NCI-H1105 treated with DMSO at 0.1 percent for 48 hours (cell line): ENCODE measurements around the gene PREX1.

Experiments used
- DNase-seq: peaks from one replicate; lab custom pipeline; 2025; lab: John Stamatoyannopoulos, UW

Gene PREX1

DNA sequence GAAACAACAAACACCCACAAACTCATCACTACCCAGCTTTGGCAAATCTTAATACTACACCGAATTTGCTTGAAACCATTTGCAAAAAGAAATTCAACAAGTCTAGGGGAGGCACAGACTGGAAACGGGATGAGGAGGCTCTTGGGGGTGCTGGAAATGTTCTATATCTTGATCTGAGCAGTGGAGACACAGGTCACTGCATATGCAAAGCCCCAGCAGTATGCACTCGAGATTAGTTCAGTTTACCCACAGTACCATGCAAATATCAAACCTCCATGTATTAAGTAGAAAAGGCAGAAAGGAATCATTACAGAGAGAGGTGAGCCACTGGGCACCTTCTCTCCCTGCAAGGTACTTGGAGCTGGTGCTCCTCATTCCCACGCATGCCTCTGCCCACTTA is 75.9 kb downstream of the PREX1 start:
- no peak for DNase-seq

DNA sequence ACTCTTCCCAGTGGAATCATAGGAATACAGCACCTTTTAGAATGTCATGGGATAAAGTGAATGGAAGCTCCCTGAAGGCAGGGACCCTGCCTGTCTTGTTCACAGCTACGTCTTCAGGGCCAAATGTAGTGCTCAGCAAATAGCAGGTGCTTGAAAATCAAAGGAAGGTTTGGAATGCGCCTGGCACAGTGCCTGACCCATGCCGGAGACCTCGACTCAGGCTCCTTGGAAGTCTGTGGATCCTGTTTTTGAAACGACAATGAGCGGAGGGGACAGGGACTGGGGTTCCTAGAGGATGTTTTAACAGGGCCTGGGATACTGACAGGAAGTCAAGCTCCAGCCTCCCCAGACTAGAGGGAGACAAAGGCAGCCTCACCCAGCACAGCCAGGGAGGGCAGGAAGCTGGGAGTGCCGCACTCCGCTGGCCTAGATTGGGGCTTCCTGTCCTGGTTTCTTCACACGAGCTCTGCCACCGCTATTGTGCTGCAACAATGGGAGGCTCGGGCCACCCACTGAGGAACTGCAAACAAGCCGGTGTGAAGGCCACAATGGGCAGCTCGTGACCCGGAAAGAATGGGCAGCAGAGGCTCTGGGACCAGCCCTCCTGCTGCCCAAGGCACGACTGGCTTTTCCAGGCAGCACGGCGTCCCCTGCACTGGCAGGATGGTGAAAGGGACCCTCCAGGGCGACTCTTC is 76.7 kb downstream of the PREX1 start:
- no peak for DNase-seq

- no peak for DNase-seq
These were observed 77.4 kb downstream of the PREX1 start for GRCh38 chr20:48750376-48750775.

GRCh38 chr20:48749437-48749836 is 78.4 kb downstream of the PREX1 start:
- no peak for DNase-seq

DNA sequence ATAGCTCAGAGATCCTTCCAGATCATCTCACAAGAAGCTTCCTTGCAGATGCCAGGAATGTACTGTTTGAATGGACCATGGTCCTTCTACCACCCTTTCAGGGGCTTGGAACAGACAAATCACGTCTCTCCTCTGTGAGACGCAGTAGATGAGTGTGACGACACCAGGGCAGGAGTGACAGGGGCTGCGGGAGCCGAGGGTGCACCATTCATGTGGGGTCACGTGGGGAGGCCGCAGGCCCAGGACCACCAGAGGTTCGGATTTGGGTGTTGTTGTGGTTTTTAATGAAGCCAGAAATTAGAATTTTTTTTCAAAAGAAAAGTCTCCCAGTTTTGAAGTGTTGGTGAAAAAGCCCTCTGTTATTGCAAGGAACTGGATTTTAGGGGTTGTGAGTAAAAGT is 79.2 kb downstream of the PREX1 start:
- DNase-seq: no peak

GRCh38 chr20:48747840-48748414 is 79.9 kb downstream of the PREX1 start:
- no peak for DNase-seq

DNA sequence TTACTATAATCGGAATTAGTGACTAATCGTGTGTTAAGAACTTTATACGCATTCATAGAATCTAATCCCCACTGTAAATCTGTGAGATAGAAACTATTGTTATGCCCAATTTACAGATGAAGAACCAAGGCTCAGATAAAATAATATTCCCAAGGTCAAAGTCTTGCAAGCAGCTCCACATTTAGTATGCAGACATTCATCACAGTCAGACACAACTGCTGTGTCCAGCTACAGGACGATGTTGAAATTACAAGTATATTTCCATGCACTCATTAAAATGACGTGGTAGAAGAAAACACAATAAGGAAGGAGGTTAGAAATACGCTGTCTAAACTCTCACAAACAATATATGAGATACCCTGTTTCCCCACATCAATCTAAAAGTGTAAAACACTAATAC is 82.5 kb downstream of the PREX1 start:
- DNase-seq: no peak

DNA sequence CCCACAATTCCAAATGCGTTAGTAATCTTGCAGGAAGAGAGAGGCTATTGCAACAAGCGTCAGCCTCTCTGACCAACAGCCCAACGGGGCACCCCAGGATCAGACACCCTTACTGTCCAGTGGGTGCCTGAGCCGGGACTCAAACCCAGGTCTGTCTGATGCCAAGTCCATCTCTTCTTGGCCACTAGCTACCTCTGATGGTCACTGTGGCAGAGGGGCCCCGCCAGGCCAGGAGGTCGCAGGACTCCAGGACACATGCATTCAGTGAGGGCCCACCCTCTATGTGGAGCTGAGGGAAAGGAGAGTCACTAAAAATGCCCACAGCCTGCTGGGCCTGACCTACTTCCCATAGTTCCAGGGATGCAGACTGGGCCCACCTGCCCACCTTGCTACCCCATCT is 83.3 kb downstream of the PREX1 start:
- no peak for DNase-seq

DNA sequence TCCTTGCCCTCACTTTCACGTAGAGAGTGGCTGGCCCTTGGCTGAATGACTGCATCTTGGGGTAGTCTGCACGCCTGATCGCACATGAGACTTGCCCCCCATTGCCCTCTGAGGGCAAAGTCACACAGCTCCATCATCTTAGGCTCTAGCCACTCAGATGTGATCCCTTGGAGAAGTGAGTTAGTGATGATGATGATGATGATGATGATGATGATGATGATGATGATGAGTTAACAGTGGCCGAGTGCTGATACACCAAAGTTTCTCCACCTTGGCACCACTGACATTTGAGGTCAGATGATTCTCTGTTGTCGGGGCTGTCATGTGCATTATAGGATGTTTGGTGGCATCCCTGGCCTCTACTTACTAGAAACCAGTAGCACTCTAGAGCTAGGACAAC is 84.0 kb downstream of the PREX1 start:
- no peak for DNase-seq

DNA sequence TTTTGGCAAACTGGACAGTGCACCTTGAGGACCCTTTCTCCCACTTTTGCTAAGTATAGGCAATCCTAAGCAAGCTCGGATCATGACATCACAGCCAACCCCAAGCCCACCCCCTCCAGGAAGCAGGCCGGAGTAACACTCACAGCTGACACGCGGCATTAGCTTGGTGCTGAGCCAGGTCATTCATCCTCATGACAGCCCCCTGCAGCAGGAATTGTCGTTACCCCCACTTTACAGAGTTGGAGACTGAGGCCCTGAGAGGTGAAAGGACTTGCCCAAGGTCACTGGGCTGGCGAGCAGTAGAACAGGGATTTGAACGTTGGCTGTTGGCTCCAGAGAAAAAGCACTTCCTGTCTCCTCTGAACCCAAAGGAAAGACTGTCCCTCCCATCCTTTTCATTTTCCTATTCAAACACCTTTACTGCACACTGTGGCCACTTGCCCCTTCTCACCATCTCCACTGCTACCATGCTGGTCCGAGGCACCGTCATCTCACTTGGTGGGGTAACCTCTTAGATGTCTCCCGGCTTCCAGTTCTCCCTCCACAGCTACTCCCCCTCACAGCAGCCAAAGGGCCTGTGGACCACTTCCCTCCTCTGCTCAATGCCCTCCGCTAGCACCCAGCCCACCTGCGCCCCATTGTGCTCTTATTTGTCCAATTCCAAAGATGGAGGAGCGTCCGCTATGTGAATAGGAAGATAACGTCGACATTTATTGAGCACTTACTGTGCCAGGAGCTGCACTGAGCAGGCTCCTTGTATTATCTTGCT is 84.7 kb downstream of the PREX1 start:
- DNase-seq: no peak

DNA sequence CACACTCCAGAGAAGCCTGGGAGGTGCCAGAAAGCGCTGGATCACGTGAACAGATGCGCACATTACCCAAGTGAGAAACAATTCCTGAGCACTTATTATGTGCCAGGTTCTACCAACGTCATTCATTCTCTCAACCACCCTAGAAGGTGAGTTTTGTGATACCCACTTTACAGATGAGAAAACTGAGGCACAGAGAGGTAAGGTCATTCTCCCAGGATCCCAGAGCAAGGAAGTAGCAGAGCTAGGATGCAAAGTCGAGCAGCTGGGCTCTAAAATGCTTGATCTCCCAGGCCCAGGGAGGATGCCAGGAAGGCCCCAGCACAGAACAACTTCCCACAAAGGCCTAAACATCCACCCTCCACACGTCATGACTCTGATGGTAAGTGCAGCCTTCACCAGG is 85.6 kb downstream of the PREX1 start:
- DNase-seq: no peak

DNA sequence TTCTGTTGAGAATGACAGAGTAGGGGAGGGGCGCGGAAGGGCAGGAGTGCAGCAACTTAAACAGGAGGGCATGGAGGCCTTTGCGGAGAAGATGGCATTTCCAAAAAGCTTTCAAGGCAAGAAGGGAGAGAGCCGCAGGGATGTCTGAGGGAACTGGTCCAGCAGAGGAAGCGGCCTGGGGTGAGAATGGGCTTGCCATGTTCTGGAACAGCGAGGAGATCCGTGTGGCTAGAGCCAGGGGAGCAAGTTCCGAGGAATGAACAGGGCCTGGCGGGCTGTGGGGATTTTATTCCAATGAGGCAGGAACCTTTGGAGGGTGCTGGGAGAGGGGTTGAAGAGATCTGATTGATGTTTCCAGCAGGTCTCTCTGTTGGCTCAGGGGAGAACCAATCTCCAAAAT is 86.1 kb downstream of the PREX1 start:
- DNase-seq: no peak

- no peak for DNase-seq
These were observed 87.1 kb downstream of the PREX1 start for GRCh38 chr20:48740712-48741111.

GRCh38 chr20:48740292-48740649 is 87.5 kb downstream of the PREX1 start:
- DNase-seq: no peak

DNA sequence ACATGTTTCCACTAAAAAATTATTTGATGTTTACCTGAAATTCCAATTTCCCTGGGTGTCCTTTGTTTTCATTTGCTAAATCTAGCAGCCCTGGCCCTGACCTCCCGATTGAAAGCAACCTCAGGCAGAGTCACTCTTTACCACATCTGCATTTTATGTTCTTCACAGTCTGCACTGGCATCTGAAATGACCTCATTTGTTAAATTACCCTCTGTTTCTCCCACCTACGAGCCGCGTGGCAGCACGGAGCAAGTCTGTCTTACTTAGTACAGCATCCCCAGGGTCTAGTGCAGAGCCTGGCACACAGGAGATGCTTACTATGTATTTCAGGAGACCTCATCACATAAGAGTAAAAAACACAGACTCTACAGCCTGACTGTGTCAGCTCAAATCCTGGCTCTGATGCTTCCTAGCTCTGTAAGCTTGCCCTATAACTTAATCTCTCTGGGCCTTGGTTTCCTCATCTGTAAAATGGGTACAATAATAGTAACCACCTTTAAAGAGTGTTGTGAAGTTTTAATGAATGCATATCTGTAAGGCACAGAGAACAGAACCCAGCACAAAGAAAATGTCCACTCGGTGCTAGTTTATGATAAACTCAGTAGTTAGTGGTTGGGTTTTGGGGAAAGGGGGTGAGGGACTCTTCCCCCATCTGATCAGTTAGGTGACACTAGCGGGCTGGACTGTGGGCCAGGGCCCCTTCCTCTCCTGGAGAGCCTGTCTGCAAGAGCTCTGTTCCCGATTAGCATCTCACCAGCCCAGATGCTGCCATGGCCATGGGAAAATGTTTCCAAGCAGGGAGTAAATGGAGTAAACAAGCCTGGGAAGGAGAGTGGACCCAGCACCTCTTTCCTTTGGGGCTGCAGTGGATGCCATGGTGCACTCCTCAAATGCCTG is 88.2 kb downstream of the PREX1 start:
- no peak for DNase-seq

DNA sequence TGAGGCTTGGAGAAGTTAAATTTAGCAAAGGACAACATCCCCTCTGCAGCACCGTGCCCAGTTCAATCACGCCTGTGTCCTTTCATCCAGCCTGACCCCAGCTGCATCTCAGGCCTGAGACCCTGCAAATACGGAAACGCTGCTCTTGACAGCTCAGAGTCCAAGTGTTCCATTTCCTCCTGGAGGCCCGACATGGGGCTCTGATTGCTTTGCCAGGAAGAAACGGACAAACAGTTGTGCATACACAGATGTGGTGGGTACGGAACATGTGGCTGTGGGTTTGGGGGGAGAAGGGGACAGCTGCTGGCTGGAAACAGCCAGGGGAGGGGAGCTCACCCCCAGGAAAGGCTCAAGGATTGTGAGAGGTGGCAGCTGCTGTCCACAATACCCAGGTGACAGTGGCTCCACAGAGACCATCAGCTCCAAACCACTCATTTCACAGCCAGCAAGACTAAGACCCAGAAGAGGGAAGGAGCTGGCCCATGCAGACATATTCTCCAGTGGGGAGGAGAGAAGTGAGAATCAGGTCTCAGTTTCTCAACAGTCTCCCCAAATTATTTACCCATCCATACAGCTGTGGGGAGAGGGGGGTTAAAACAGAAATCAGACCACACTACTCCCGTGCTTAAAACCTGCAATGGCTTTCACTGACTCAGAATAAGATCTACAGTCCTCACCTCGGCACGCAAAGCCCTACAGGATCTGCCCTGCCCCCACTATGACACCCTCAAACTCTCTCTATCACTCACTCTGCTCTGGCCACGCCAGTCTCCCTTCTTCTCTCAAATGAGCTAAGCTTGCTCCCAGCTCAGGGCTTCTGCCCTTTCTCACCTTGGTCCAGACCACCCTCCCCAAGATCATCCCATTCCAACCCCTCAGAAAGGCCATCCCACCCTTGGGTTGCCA is 89.1 kb downstream of the PREX1 start:
- no peak for DNase-seq

DNA sequence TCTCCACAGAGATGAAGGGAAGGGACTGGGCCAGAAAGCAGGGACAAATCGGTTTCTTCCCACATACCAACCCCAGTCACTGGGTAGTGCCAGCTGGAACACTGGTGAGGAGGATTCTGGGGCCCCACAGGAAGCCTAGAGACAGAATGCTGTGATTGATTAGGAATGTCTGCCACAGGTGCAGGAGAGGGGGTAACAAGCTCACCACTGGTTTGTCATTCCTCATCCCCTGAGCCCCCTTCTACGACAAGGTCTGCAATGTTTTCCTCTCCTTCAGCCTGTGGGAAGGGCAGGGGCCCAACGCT is 89.8 kb downstream of the PREX1 start:
- no peak for DNase-seq

DNA sequence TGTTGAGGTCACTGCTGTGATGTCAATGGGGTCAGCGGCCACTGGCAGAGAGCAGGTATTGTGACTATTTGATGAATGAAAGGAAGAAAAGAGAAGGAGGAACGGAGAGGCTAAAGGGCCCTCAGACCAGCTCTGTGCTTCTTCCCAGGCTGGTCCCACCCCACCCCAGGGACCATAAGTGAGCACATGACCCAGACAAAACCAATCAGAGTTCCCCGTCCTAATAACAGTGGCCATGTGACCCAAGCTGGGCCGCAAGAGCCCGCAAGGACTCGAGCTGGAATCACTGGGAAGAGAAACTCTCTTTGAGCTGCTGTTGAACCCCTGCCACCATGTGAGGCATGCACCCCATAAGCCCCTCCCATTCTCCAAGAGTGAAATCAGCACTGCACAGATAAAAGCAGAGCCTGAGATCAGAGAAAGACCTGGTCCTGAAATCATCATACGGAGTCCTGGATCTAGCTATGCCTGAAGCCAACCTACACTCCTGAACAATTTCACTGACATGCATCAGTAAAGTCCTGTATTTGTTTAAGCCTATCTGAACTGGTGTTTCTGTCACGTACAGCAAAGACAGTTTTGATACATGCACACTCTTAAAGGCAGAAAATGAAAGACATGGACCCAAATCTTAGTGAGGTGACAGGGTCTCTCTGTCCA is 90.2 kb downstream of the PREX1 start:
- no peak for DNase-seq

- DNase-seq: no peak
These were observed 91.2 kb downstream of the PREX1 start for GRCh38 chr20:48736636-48737035.

- no peak for DNase-seq
These were observed 91.6 kb downstream of the PREX1 start for GRCh38 chr20:48736231-48736630.

- no peak for DNase-seq
These were observed 92.7 kb downstream of the PREX1 start for GRCh38 chr20:48735112-48735511.
